CD4-positive, alpha-beta T cell treated with Interleukin-12 subunit alpha and Interleukin-12 subunit beta, for 1 hour (primary cell): ENCODE data around the gene ARHGAP9.
A peak's percentile ranks its signal among the peaks of the same experiment; 100 is the strongest.
"Not testable (repeated sequence)": the region's sequence is repeated elsewhere in the genome, so short reads cannot be mapped to it uniquely, and the experiment has no call there.

Source experiments
- DNase-seq: peaks from one replicate; pipeline ENCODE4 v3.0.0-alpha.2; 2020

Gene ARHGAP9

GRCh38 chr12:57431654-57432188 is 47.9 kb downstream of the ARHGAP9 start:
- DNase-seq: no peak

- DNase-seq: peak; percentile 96
These were observed 48.6 kb downstream of the ARHGAP9 start, which contains the start of gene R3HDM2 for GRCh38 chr12:57430931-57431566. R3HDM2 (minus strand) TSS chr12:57431043; CDS start chr12:57310428, 120,615 bp downstream.

GRCh38 chr12:57430112-57430930 is 49.3 kb downstream of the ARHGAP9 start:
- DNase-seq: no peak

GRCh38 chr12:57429473-57430111 is 50.1 kb downstream of the ARHGAP9 start:
- no peak for DNase-seq

GRCh38 chr12:57428965-57429364 is 50.7 kb downstream of the ARHGAP9 start:
- no peak for DNase-seq

- DNase-seq: not testable (repeated sequence)
These were observed 52.7 kb downstream of the ARHGAP9 start for GRCh38 chr12:57426948-57427347.
